ENCODE measurements around the gene AMPH.
A peak's percentile ranks its signal among the peaks of the same experiment; 100 is the strongest.

AMPH gene

GRCh38 chr7:38659931-38660330 lies 28.8 kb upstream of the AMPH start:
- no peak for ATAC-seq (replicated peaks; ENCODE audit: extremely low read depth, poor library complexity, severe bottlenecking)
- no peak overlapping the region for H3K4me3 Mint-ChIP-seq
- DNase-seq (ENCODE audit: low spot score in 2 of 2): no peak
- no peaks in the 10 kb centered on the region for H3K36me3 Mint-ChIP-seq (ENCODE audit: insufficient read depth)
- no peak overlapping the region for H3K27ac Mint-ChIP-seq (ENCODE audit: low read depth)
- no peaks in the 10 kb centered on the region for H3K9me3 Mint-ChIP-seq
- H3K27me3 Mint-ChIP-seq: peaks cover 80% of the 10 kb centered on the region
- no peaks in the 10 kb centered on the region for H3K4me1 Mint-ChIP-seq

- Mint-ChIP-seq H3K27ac (ENCODE audit: low read depth) (no peak overlapping the region), H3K27me3 (peaks cover 82% of the 10 kb centered on the region), H3K4me3 (no peak overlapping the region), H3K4me1 (no peaks in the 10 kb centered on the region), H3K9me3 (no peaks in the 10 kb centered on the region), H3K36me3 (ENCODE audit: insufficient read depth) (peaks cover 3% of the 10 kb centered on the region)
- no peak for DNase-seq (ENCODE audit: low spot score in 2 of 2)
- no peak for ATAC-seq (replicated peaks; ENCODE audit: extremely low read depth, poor library complexity, severe bottlenecking)
These were observed 27.7 kb upstream of the AMPH start for GRCh38 chr7:38658921-38659320.

- Mint-ChIP-seq H3K4me1 (no peaks in the 10 kb centered on the region), H3K27me3 (peaks cover 65% of the 10 kb centered on the region), H3K27ac (ENCODE audit: low read depth) (no peak overlapping the region), H3K9me3 (no peaks in the 10 kb centered on the region), H3K36me3 (ENCODE audit: insufficient read depth) (peaks cover 3% of the 10 kb centered on the region), H3K4me3 (no peak overlapping the region)
- ATAC-seq (replicated peaks; ENCODE audit: extremely low read depth, poor library complexity, severe bottlenecking) (no peak), DNase-seq (ENCODE audit: low spot score in 2 of 2) (no peak)
These were observed 25.8 kb upstream of the AMPH start for GRCh38 chr7:38656968-38657367.

GRCh38 chr7:38655833-38656774 lies 24.9 kb upstream of the AMPH start:
- Mint-ChIP-seq H3K27me3 (peaks cover 57% of the 10 kb centered on the region), H3K9me3 (no peaks in the 10 kb centered on the region), H3K4me1 (no peaks in the 10 kb centered on the region), H3K36me3 (ENCODE audit: insufficient read depth) (peaks cover 3% of the 10 kb centered on the region), H3K4me3 (no peak overlapping the region), H3K27ac (ENCODE audit: low read depth) (no peak overlapping the region)
- no peak for ATAC-seq (replicated peaks; ENCODE audit: extremely low read depth, poor library complexity, severe bottlenecking)
- no peak for DNase-seq (ENCODE audit: low spot score in 2 of 2)

GRCh38 chr7:38637957-38638356 lies 6.8 kb upstream of the AMPH start:
- Mint-ChIP-seq H3K27me3 (peaks cover 50% of the 10 kb centered on the region), H3K4me3 (no peak overlapping the region), H3K27ac (ENCODE audit: low read depth) (no peak overlapping the region), H3K9me3 (no peaks in the 10 kb centered on the region), H3K36me3 (ENCODE audit: insufficient read depth) (no peaks in the 10 kb centered on the region), H3K4me1 (no peaks in the 10 kb centered on the region)
- DNase-seq (ENCODE audit: low spot score in 2 of 2) (no peak), ATAC-seq (replicated peaks; ENCODE audit: extremely low read depth, poor library complexity, severe bottlenecking) (no peak)

GRCh38 chr7:38632411-38632810 lies 1.2 kb upstream of the AMPH start:
- peaks cover 79% of the 10 kb centered on the region for H3K27me3 Mint-ChIP-seq
- no peak overlapping the region for H3K4me3 Mint-ChIP-seq
- H3K27ac Mint-ChIP-seq (ENCODE audit: low read depth): no peak overlapping the region
- no peak for DNase-seq (ENCODE audit: low spot score in 2 of 2)
- ATAC-seq (replicated peaks; ENCODE audit: extremely low read depth, poor library complexity, severe bottlenecking): no peak
- no peaks in the 10 kb centered on the region for H3K36me3 Mint-ChIP-seq (ENCODE audit: insufficient read depth)
- H3K4me1 Mint-ChIP-seq: no peaks in the 10 kb centered on the region
- no peaks in the 10 kb centered on the region for H3K9me3 Mint-ChIP-seq

- peak overlapping the region; percentile 20 for H3K4me3 Mint-ChIP-seq
- H3K4me1 Mint-ChIP-seq: no peaks in the 10 kb centered on the region
- H3K36me3 Mint-ChIP-seq (ENCODE audit: insufficient read depth): no peaks in the 10 kb centered on the region
- ATAC-seq (replicated peaks; ENCODE audit: extremely low read depth, poor library complexity, severe bottlenecking): no peak
- H3K9me3 Mint-ChIP-seq: peaks cover 8% of the 10 kb centered on the region
- H3K27me3 Mint-ChIP-seq: peaks cover 86% of the 10 kb centered on the region
- DNase-seq (ENCODE audit: low spot score in 2 of 2): no peak
- H3K27ac Mint-ChIP-seq (ENCODE audit: low read depth): no peak overlapping the region
These were observed 1.3 kb downstream of the AMPH start for GRCh38 chr7:38629651-38630510.

- Mint-ChIP-seq H3K4me1 (no peaks in the 10 kb centered on the region), H3K27me3 (peaks cover 90% of the 10 kb centered on the region), H3K9me3 (peaks cover 13% of the 10 kb centered on the region), H3K4me3 (no peak overlapping the region), H3K36me3 (ENCODE audit: insufficient read depth) (no peaks in the 10 kb centered on the region), H3K27ac (ENCODE audit: low read depth) (no peak overlapping the region)
- ATAC-seq (replicated peaks; ENCODE audit: extremely low read depth, poor library complexity, severe bottlenecking) (no peak), DNase-seq (ENCODE audit: low spot score in 2 of 2) (no peak)
These were observed 2.4 kb downstream of the AMPH start for GRCh38 chr7:38628630-38629385.

- no peak for DNase-seq (ENCODE audit: low spot score in 2 of 2)
- Mint-ChIP-seq H3K9me3 (peaks cover 13% of the 10 kb centered on the region), H3K27ac (ENCODE audit: low read depth) (no peak overlapping the region), H3K36me3 (ENCODE audit: insufficient read depth) (no peaks in the 10 kb centered on the region), H3K27me3 (peaks cover 78% of the 10 kb centered on the region), H3K4me1 (no peaks in the 10 kb centered on the region), H3K4me3 (no peak overlapping the region)
- ATAC-seq (replicated peaks; ENCODE audit: extremely low read depth, poor library complexity, severe bottlenecking): no peak
These were observed 5.3 kb downstream of the AMPH start for GRCh38 chr7:38625866-38626265.

GRCh38 chr7:38615665-38616064 lies 15.5 kb downstream of the AMPH start:
- Mint-ChIP-seq H3K4me1 (no peaks in the 10 kb centered on the region), H3K9me3 (no peaks in the 10 kb centered on the region), H3K36me3 (ENCODE audit: insufficient read depth) (no peaks in the 10 kb centered on the region), H3K27ac (ENCODE audit: low read depth) (no peak overlapping the region), H3K27me3 (peaks cover 72% of the 10 kb centered on the region), H3K4me3 (no peak overlapping the region)
- no peak for ATAC-seq (replicated peaks; ENCODE audit: extremely low read depth, poor library complexity, severe bottlenecking)
- DNase-seq (ENCODE audit: low spot score in 2 of 2): no peak

- no peaks in the 10 kb centered on the region for H3K9me3 Mint-ChIP-seq
- H3K27ac Mint-ChIP-seq (ENCODE audit: low read depth): no peak overlapping the region
- ATAC-seq (replicated peaks; ENCODE audit: extremely low read depth, poor library complexity, severe bottlenecking) (no peak), DNase-seq (ENCODE audit: low spot score in 2 of 2) (no peak)
- peaks cover 90% of the 10 kb centered on the region for H3K27me3 Mint-ChIP-seq
- H3K4me1 Mint-ChIP-seq: no peaks in the 10 kb centered on the region
- no peak overlapping the region for H3K4me3 Mint-ChIP-seq
- H3K36me3 Mint-ChIP-seq (ENCODE audit: insufficient read depth): no peaks in the 10 kb centered on the region
These were observed 23.7 kb downstream of the AMPH start for GRCh38 chr7:38607466-38607865.

- Mint-ChIP-seq H3K36me3 (ENCODE audit: insufficient read depth) (peaks cover 1% of the 10 kb centered on the region), H3K27me3 (peaks cover 69% of the 10 kb centered on the region), H3K9me3 (no peaks in the 10 kb centered on the region), H3K4me3 (no peak overlapping the region), H3K27ac (ENCODE audit: low read depth) (no peak overlapping the region), H3K4me1 (no peaks in the 10 kb centered on the region)
- DNase-seq (ENCODE audit: low spot score in 2 of 2) (no peak), ATAC-seq (replicated peaks; ENCODE audit: extremely low read depth, poor library complexity, severe bottlenecking) (no peak)
These were observed 30.4 kb downstream of the AMPH start for GRCh38 chr7:38600741-38601140.

Data from central memory CD8-positive, alpha-beta T cell (primary cell).